ENCODE results near the gene ARHGEF19.
A peak's percentile ranks its signal among the peaks of the same experiment; 100 is the strongest.

Gene ARHGEF19

GRCh38 chr1:16195518-16195905 is 16.9 kb downstream of the ARHGEF19 start:
- no peaks in the 10 kb centered on the region for H3K9me3 Mint-ChIP-seq
- peaks cover 7% of the 10 kb centered on the region for H3K27me3 Mint-ChIP-seq (ENCODE audit: low read depth)
- no peaks in the 10 kb centered on the region for H3K36me3 Mint-ChIP-seq (ENCODE audit: low read depth)
- H3K27ac Mint-ChIP-seq: no peak overlapping the region
- H3K4me1 Mint-ChIP-seq: peaks cover 4% of the 10 kb centered on the region
- H3K4me3 Mint-ChIP-seq: no peak overlapping the region
- no peak for TF ChIP-seq CTCF (IDR thresholded peaks at IDR 0.05; ENCODE audit: unreplicated experiment in 3 of 3)

- Mint-ChIP-seq H3K27me3 (ENCODE audit: low read depth) (peaks cover 11% of the 10 kb centered on the region), H3K27ac (no peak overlapping the region)
Measured at GRCh38 chr1:16191916-16192546, 20.4 kb downstream of the ARHGEF19 start.

GRCh38 chr1:16191309-16191708 is 21.1 kb downstream of the ARHGEF19 start:
- Mint-ChIP-seq H3K27me3 (ENCODE audit: low read depth) (peaks cover 8% of the 10 kb centered on the region), H3K9me3 (no peaks in the 10 kb centered on the region), H3K4me3 (no peak overlapping the region), H3K27ac (peak overlapping the region in 2 of 3 experiments; percentile 2 to 51), H3K36me3 (ENCODE audit: low read depth) (no peaks in the 10 kb centered on the region), H3K4me1 (peaks cover 16% of the 10 kb centered on the region)
- no peak for TF ChIP-seq CTCF (IDR thresholded peaks at IDR 0.05; ENCODE audit: unreplicated experiment in 3 of 3)

More at GRCh38 chr1:16191916-16192546, 20.4 kb downstream of the ARHGEF19 start:
- H3K4me1 Mint-ChIP-seq: peaks cover 16% of the 10 kb centered on the region
- H3K4me3 Mint-ChIP-seq: no peak overlapping the region
- no peak for TF ChIP-seq CTCF (IDR thresholded peaks at IDR 0.05; ENCODE audit: unreplicated experiment in 3 of 3)
- no peaks in the 10 kb centered on the region for H3K36me3 Mint-ChIP-seq (ENCODE audit: low read depth)
- H3K9me3 Mint-ChIP-seq: no peaks in the 10 kb centered on the region

GRCh38 chr1:16189921-16190621 is 22.4 kb downstream of the ARHGEF19 start:
- no peak for TF ChIP-seq CTCF (IDR thresholded peaks at IDR 0.05; ENCODE audit: unreplicated experiment in 3 of 3)
- Mint-ChIP-seq H3K4me1 (peaks cover 16% of the 10 kb centered on the region), H3K4me3 (no peak overlapping the region), H3K9me3 (no peaks in the 10 kb centered on the region), H3K27ac (peak overlapping the region in 2 of 3 experiments; percentile 2 to 49), H3K27me3 (ENCODE audit: low read depth) (peaks cover 7% of the 10 kb centered on the region), H3K36me3 (ENCODE audit: low read depth) (no peaks in the 10 kb centered on the region)

- Mint-ChIP-seq H3K36me3 (ENCODE audit: low read depth) (no peaks in the 10 kb centered on the region), H3K27me3 (ENCODE audit: low read depth) (peaks cover 4% of the 10 kb centered on the region), H3K4me3 (no peak overlapping the region), H3K9me3 (no peaks in the 10 kb centered on the region), H3K27ac (peak overlapping the region in 1 of 3 experiments; percentile 20), H3K4me1 (peaks cover 16% of the 10 kb centered on the region)
- TF ChIP-seq CTCF (IDR thresholded peaks at IDR 0.05; ENCODE audit: unreplicated experiment in 3 of 3): no peak
Measured at GRCh38 chr1:16189003-16189402, 23.4 kb downstream of the ARHGEF19 start.
